Measurements from ENCODE around the gene MEGF6. TPM values are rescaled to one million over a fixed set of nuclear protein-coding genes. Genes with fewer than 3 reads are reported as not detected.

The MEGF6 gene
- total and polyA plus RNA-seq, 9 of the 15 experiments (the other 6 are each of a cell fraction or from before 2014, with no cell fraction given): 0.03 to 1.7 (median 0.24) TPM; not detected in 3

- POLR2A ChIA-PET: no interaction called here
- H3K4me3 ChIP-seq: no peak overlapping the region
- FAIRE-seq (no peak), DNase-seq (ENCODE audit: extremely low read depth in 1 of 4, low spot score in 3 of 4) (no peak), ATAC-seq (no peak)
- CTCF ChIA-PET (ENCODE audit: low intra/inter-chr PET ratio): no interaction called here
- H3K9ac ChIP-seq (ENCODE audit: insufficient read depth in 1 of 2, low read depth in 2 of 2, low read length in 2 of 2): no peak overlapping the region; a peak in 1 of 4 replicates
- peaks cover 4% of the 10 kb centered on the region for H3K9me1 ChIP-seq (ENCODE audit: control insufficient read depth, insufficient read depth, low read length)
- in situ Hi-C loops (cut with MboI): no loop called here
- no peaks in the 10 kb centered on the region for H3K36me3 ChIP-seq (ENCODE audit: control insufficient read depth, insufficient read depth, low read length)
- H3K27me3 ChIP-seq (ENCODE audit: control insufficient read depth in 2 of 2, insufficient read depth in 2 of 2, low read length in 2 of 2): peaks cover 0 to 31% of the 10 kb centered on the region in 2 experiments; a peak in 4 of 5 replicates
- TF ChIP-seq GATAD2B (IDR thresholded peaks at IDR 0.05; ENCODE audit: borderline replicate concordance) (no peak), TCF3 (CRISPR knock-in tag; IDR thresholded peaks at IDR 0.05) (no peak), SNIP1 (IDR thresholded peaks at IDR 0.05; ENCODE audit: low read depth) (no peak), ZNF445 (CRISPR knock-in tag; IDR thresholded peaks at IDR 0.05; ENCODE audit: low read depth) (no peak), L3MBTL2 (IDR thresholded peaks at IDR 0.05) (no peak), MAX (CRISPR knock-in tag; IDR thresholded peaks at IDR 0.05) (no peak), POU5F1 (IDR thresholded peaks at IDR 0.05; ENCODE audit: borderline replicate concordance, low read depth, low read length, partially characterized antibody) (no peak), SMAD3 (CRISPR knock-in tag; conservative IDR thresholded peaks at IDR 0.05) (no peak), TAF15 (IDR thresholded peaks at IDR 0.05; ENCODE audit: low read depth, low read length) (no peak), PHB2 (IDR thresholded peaks at IDR 0.05; ENCODE audit: low read depth) (no peak), MLLT1 (IDR thresholded peaks at IDR 0.05) (no peak), NEUROD1 (IDR thresholded peaks at IDR 0.05; ENCODE audit: borderline replicate concordance, low read depth, low read length, partially characterized antibody) (no peak), LARP7 (IDR thresholded peaks at IDR 0.05) (no peak), ZNF280A (IDR thresholded peaks at IDR 0.05; ENCODE audit: low read depth, partially characterized antibody) (no peak)
- TF ChIP-seq, protein P1, sequence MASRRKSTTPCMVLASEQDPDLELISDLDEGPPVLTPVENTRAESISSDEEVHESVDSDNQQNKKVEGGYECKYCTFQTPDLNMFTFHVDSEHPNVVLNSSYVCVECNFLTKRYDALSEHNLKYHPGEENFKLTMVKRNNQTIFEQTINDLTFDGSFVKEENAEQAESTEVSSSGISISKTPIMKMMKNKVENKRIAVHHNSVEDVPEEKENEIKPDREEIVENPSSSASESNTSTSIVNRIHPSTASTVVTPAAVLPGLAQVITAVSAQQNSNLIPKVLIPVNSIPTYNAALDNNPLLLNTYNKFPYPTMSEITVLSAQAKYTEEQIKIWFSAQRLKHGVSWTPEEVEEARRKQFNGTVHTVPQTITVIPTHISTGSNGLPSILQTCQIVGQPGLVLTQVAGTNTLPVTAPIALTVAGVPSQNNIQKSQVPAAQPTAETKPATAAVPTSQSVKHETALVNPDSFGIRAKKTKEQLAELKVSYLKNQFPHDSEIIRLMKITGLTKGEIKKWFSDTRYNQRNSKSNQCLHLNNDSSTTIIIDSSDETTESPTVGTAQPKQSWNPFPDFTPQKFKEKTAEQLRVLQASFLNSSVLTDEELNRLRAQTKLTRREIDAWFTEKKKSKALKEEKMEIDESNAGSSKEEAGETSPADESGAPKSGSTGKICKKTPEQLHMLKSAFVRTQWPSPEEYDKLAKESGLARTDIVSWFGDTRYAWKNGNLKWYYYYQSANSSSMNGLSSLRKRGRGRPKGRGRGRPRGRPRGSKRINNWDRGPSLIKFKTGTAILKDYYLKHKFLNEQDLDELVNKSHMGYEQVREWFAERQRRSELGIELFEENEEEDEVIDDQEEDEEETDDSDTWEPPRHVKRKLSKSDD (conservative IDR thresholded peaks at IDR 0.05; ENCODE audit: low read length): no peak
- H3K4me1 ChIP-seq (replicated peaks in 1 of 2; ENCODE audit: control insufficient read depth in 2 of 2, insufficient read depth in 2 of 2, low read length in 2 of 2): peaks cover 0 to 59% of the 10 kb centered on the region in 2 experiments; a peak in 3 of 5 replicates
- peaks cover 16% of the 10 kb centered on the region; the same call in 1 of the 2 replicates for H4K20me1 ChIP-seq (replicated peaks; ENCODE audit: control insufficient read depth, insufficient read depth, low read length)
- H3K27ac ChIP-seq (ENCODE audit: extremely low read depth, low read depth, low read length): no peak overlapping the region
- no peak overlapping the region for H3K4me2 ChIP-seq (ENCODE audit: insufficient read depth, low read length)
- no peaks in the 10 kb centered on the region for H3K79me2 ChIP-seq (ENCODE audit: control insufficient read depth, insufficient read depth, low read length)
- H3K9me3 ChIP-seq (replicated peaks; ENCODE audit: control insufficient read depth, insufficient read depth, low read depth, low read length): no peaks in the 10 kb centered on the region
- WGBS (ENCODE audit: insufficient coverage, low coverage, missing lambda C conversion rate): under 1% methylated on average over 20 of the region's 20 CpGs
- intact Hi-C loops (cut with micrococcal nuclease): no loop called here
- no peak overlapping the region for H2AFZ ChIP-seq (ENCODE audit: low read depth, low read length)
- BruUV-seq (replicated peaks): no TSS peak
Measured at GRCh38 chr1:3473381-3473844, 137.9 kb downstream of the MEGF6 start.

Measured in K562 (cell line).